Psoas muscle (tissue), 8 donors: ENCODE data around the gene ZC3H12A. TPM values are rescaled to one million over a fixed set of nuclear protein-coding genes. Genes with fewer than 3 reads are reported as not detected.
A peak's percentile ranks its signal among the peaks of the same experiment; 100 is the strongest.

Source experiments
- ATAC-seq, 4 donors: fragments of 200-7000 bp; cut with Tn5 transposase; one replicate each; pipeline ENCODE4 v1.9.1; 2020; ENCODE audit warnings: moderate library complexity in 3 of 4, mild to moderate bottlenecking in 2 of 4
- DNase-seq, 2 donors: peaks; one replicate each; pipeline ENCODE4 v3.0.0-alpha.2; 2020
- H3K27ac ChIP-seq: fragments of 200-600 bp; one replicate; pipeline ENCODE4 v1.8.0; 2022
- H3K27me3 ChIP-seq, 3 donors: fragments of 200-600 bp in 1 of 3; one replicate each; pipeline versions ENCODE4 v1.6.1 to v1.8.0; 2013 to 2022; ENCODE audit warnings: low read length in 2 of 3, mild to moderate bottlenecking in 2 of 3, moderate library complexity in 1 of 3; ENCODE audit not compliant: insufficient read depth in 3 of 3
- H3K36me3 ChIP-seq, 2 donors: fragments of 200-600 bp in 1 of 2; one replicate each; pipeline versions ENCODE4 v1.6.1 to v1.8.0; 2013 to 2022; ENCODE audit warnings: low read depth in 1 of 2, mild to moderate bottlenecking in 1 of 2, moderate library complexity in 1 of 2; ENCODE audit not compliant: insufficient read depth in 1 of 2
- H3K4me1 ChIP-seq: fragments of 200-600 bp; one replicate; pipeline ENCODE4 v1.8.0; 2022
- H3K4me3 ChIP-seq: fragments of 200-600 bp; one replicate; pipeline ENCODE4 v1.8.0; 2022; ENCODE audit warnings: mild to moderate bottlenecking
- H3K9me3 ChIP-seq: fragments of 200-600 bp; one replicate; pipeline ENCODE4 v1.8.0; 2022
- CTCF ChIP-seq: fragments of 200-600 bp; IDR thresholded peaks from one replicate; pipeline ENCODE4 v1.8.0; 2022; ENCODE audit warnings: antibody characterized with exemption
- WGBS, 3 donors: extraction: QIAGEN DNeasy Blood & Tissue Kit; methylation state at CpG; one replicate each; pipeline versions ENCODE4 v1.1.6 to v1.1.7; 2013; 5-methylcytosine and 5-hydroxymethylcytosine counted together
- intact Hi-C, 2 donors: fragments of 100-400 bp; cut with DNase I; formaldehyde crosslinking; loops; one replicate each; pipeline versions ENCODE4 v1.11.0 to v1.14.2; 2022
- polyA plus RNA-seq, 3 donors: library from polyadenylated mRNA; stranded (reverse); fragments of 200-250 nt; gene quantifications; one replicate each; pipeline ENCODE4 v1.2.3, GENCODE V29; 2013
- total RNA-seq, 4 donors: library from RNA; stranded (reverse); fragmentation: NEBNext Ultra II Directional in 2 of 4; extraction: Animal tissue kit (Norgen Biotek cat#: 25700) in 2 of 4; gene quantifications; one replicate each; pipeline versions ENCODE4 v1.2.1 to v1.2.4, GENCODE V29; 2021 to 2023
- donor health status: healthy with polysubstance abuse.
- donor health status: DM: no; HTN: no; CAD: no; lungs with moderate emphysema.
- donor health status: Bipolar disorder and iron deficiency.
- donor health status: healthy.
- donor health status: DM: yes; HTN: yes; CAD: no.
- donor health status: DM: no; HTN: no; CAD: no.
- donor health status: DM: no; HTN: no; CAD: no.
- donor health status: DM: yes; HTN: yes; CAD: no.

The ZC3H12A gene
- total and polyA plus RNA-seq, 7 donors: 1.9 to 30.2 (median 13.5) TPM

GRCh38 chr1:37485902-37486679 lies 11.7 kb downstream of the ZC3H12A start:
- Histone ChIP-seq H3K36me3 (peaks cover 6 to 61% of the 10 kb centered on the region in 2 donors), H3K27ac (peak overlapping the region; percentile 84), H3K27me3 (no peaks in the 10 kb centered on the region), H3K4me1 (peaks cover 33% of the 10 kb centered on the region), H3K9me3 (no peaks in the 10 kb centered on the region), H3K4me3 (no peak overlapping the region)
- intact Hi-C loops: loop anchor here in 1 of 2 donors (2.0 kb wide), 1 partner anchor 31 kb away; no protein-coding TSS in a partner anchor
- DNase-seq (no peak), ATAC-seq (peak in 3 of 4 donors; percentile 4 to 12 (median 8))
- TF ChIP-seq CTCF: no peak
- 34 to 50% (median 34%) methylated on average over 6 of the region's 6 CpGs for WGBS, 3 donors

- H3K4me3 ChIP-seq: no peak overlapping the region
- peaks cover 6 to 60% of the 10 kb centered on the region in 2 donors for H3K36me3 ChIP-seq
- intact Hi-C loops: loop anchor here (1.0 to 2.0 kb wide), 2 partner anchors 32 kb away; no protein-coding TSS in a partner anchor
- H3K27ac ChIP-seq: peak overlapping the region; percentile 84
- WGBS, 3 donors: 14 to 20% (median 17%) methylated on average over 9 to 10 of the region's 10 CpGs
- no peaks in the 10 kb centered on the region for H3K9me3 ChIP-seq
- peaks cover 33% of the 10 kb centered on the region for H3K4me1 ChIP-seq
- peak; percentile 87 to 92 for DNase-seq
- H3K27me3 ChIP-seq: no peaks in the 10 kb centered on the region
- ATAC-seq: peak; percentile 81 to 86 (median 84)
- peak; percentile 99 for TF ChIP-seq CTCF
Measured at GRCh38 chr1:37486680-37487618, 12.6 kb downstream of the ZC3H12A start.

GRCh38 chr1:37487619-37487984 lies 13.2 kb downstream of the ZC3H12A start:
- ATAC-seq (no peak), DNase-seq (no peak)
- Histone ChIP-seq H3K27ac (peak overlapping the region; percentile 84), H3K36me3 (peaks cover 6 to 56% of the 10 kb centered on the region in 2 donors), H3K4me1 (peaks cover 33% of the 10 kb centered on the region), H3K27me3 (no peaks in the 10 kb centered on the region), H3K9me3 (no peaks in the 10 kb centered on the region), H3K4me3 (no peak overlapping the region)
- intact Hi-C loops: loop anchor here (1.0 to 2.0 kb wide), 2 partner anchors 32 to 33 kb away; no protein-coding TSS in a partner anchor
- no peak for TF ChIP-seq CTCF
- 90 to 95% (median 91%) methylated on average over 5 of the region's 5 CpGs for WGBS, 3 donors

- WGBS, 3 donors: 86 to 88% (median 87%) methylated on average over 2 of the region's 2 CpGs
- intact Hi-C loops: no loop called here
Measured at GRCh38 chr1:37493336-37494098, 19.1 kb downstream of the ZC3H12A start.

More at GRCh38 chr1:37493336-37494098, 19.1 kb downstream of the ZC3H12A start:
- H3K9me3 ChIP-seq: no peaks in the 10 kb centered on the region
- no peak for DNase-seq
- no peak for ATAC-seq
- no peak for TF ChIP-seq CTCF
- H3K27ac ChIP-seq: no peak overlapping the region
- H3K27me3 ChIP-seq: no peaks in the 10 kb centered on the region
- H3K36me3 ChIP-seq: peaks cover 0 to 64% of the 10 kb centered on the region in 2 donors
- no peaks in the 10 kb centered on the region for H3K4me1 ChIP-seq
- H3K4me3 ChIP-seq: no peak overlapping the region
